Brain pericyte (primary cell): ENCODE data around the gene MAST4.

Experiments
- DNase-seq: peaks from one replicate; pipeline ENCODE4 v3.0.0-alpha.2; 2012; ENCODE audit warnings: low read depth, low spot score

Gene MAST4

GRCh38 chr5:66991746-66992145, 395.6 kb downstream of the MAST4 start:
- DNase-seq, result no peak

GRCh38 chr5:66992547-66992946, 396.4 kb downstream of the MAST4 start:
- no peak for DNase-seq

GRCh38 chr5:66993448-66993847, 397.3 kb downstream of the MAST4 start:
- DNase-seq, result no peak

GRCh38 chr5:66993882-66994281, 397.7 kb downstream of the MAST4 start:
- DNase-seq, result no peak

GRCh38 chr5:66994790-66995189, 398.6 kb downstream of the MAST4 start:
- no peak for DNase-seq

- DNase-seq, result no peak
Measured at GRCh38 chr5:67000794-67001475, 404.7 kb downstream of the MAST4 start.

- no peak for DNase-seq
Measured at GRCh38 chr5:67002832-67003684, 406.9 kb downstream of the MAST4 start.

- no peak for DNase-seq
Measured at GRCh38 chr5:67003685-67003934, 407.4 kb downstream of the MAST4 start.

- peak; percentile 50 for DNase-seq
Measured at GRCh38 chr5:67003935-67004729, 407.9 kb downstream of the MAST4 start.

GRCh38 chr5:67004730-67005350, 408.6 kb downstream of the MAST4 start:
- DNase-seq, result no peak

GRCh38 chr5:67005737-67006499, 409.7 kb downstream of the MAST4 start:
- no peak for DNase-seq

- no peak for DNase-seq
Measured at GRCh38 chr5:67006500-67006848, 410.3 kb downstream of the MAST4 start.

GRCh38 chr5:67009028-67009427, 412.8 kb downstream of the MAST4 start:
- no peak for DNase-seq

- DNase-seq, result no peak
Measured at GRCh38 chr5:67010684-67011409, 414.7 kb downstream of the MAST4 start.

GRCh38 chr5:67011422-67011821, 415.2 kb downstream of the MAST4 start:
- no peak for DNase-seq

- DNase-seq, result no peak
Measured at GRCh38 chr5:67012171-67012570, 416.0 kb downstream of the MAST4 start.

- no peak for DNase-seq
Measured at GRCh38 chr5:67013719-67014118, 417.5 kb downstream of the MAST4 start.

- no peak for DNase-seq
Measured at GRCh38 chr5:67014191-67014590, 418.0 kb downstream of the MAST4 start.

- DNase-seq, result no peak
Measured at GRCh38 chr5:67014957-67015400, 418.8 kb downstream of the MAST4 start.

GRCh38 chr5:67015541-67016191, 419.5 kb downstream of the MAST4 start:
- no peak for DNase-seq
